Natural killer cell (primary cell): Measurements from ENCODE around the gene PAMR1. TPM values are rescaled to one million over a fixed set of nuclear protein-coding genes. Genes with fewer than 3 reads are reported as not detected.

Source experiments
- ATAC-seq, 3 donors: fragments of 150-1000 bp in 2 of 3; fragments of 200-7000 bp in 1 of 3; cut with Tn5 transposase; 1 replicate in 1 of 3; 2 replicates in 2 of 3; pipeline ENCODE4 v1.10.0; 2021; ENCODE audit warnings: mild to moderate bottlenecking in 2 of 3, moderate library complexity in 2 of 3
- DNase-seq, 2 donors: peaks; one replicate each; pipeline versions ENCODE4 v3.0.0 to v3.0.0-alpha.2; 2013 to 2021; ENCODE audit warnings: mixed read lengths in 1 of 2
- H3K27ac ChIP-seq: one replicate; pipeline ENCODE4 v1.5.1; 2013; ENCODE audit warnings: mild to moderate bottlenecking, low read length
- H3K27me3 ChIP-seq: one replicate; pipeline ENCODE4 v1.6.1; 2013; ENCODE audit warnings: low read length; ENCODE audit not compliant: control insufficient read depth, insufficient read depth
- H3K36me3 ChIP-seq: one replicate; pipeline ENCODE4 v1.6.1; 2013; ENCODE audit warnings: low read length; ENCODE audit not compliant: control insufficient read depth, insufficient read depth
- H3K4me1 ChIP-seq: one replicate; pipeline ENCODE4 v1.6.1; 2013; ENCODE audit warnings: low read length; ENCODE audit not compliant: control insufficient read depth, insufficient read depth
- H3K4me3 ChIP-seq: one replicate; pipeline ENCODE4 v1.5.1; 2013; ENCODE audit warnings: low read length
- H3K9me3 ChIP-seq: one replicate; pipeline ENCODE4 v1.6.1; 2013; ENCODE audit warnings: low read length; ENCODE audit not compliant: control insufficient read depth, insufficient read depth
- H3K27ac Mint-ChIP-seq, 2 donors: one replicate each; pipeline ENCODE4 v1.8.0; 2022; ENCODE audit warnings: mild to moderate bottlenecking in 2 of 2, mixed read lengths in 2 of 2, moderate library complexity in 1 of 2
- H3K27me3 Mint-ChIP-seq, 2 donors: one replicate each; pipeline ENCODE4 v1.8.0; 2022; ENCODE audit warnings: low read depth in 2 of 2, mixed read lengths in 2 of 2
- H3K36me3 Mint-ChIP-seq: one replicate; pipeline ENCODE4 v1.8.0; 2022; ENCODE audit warnings: mixed read lengths
- H3K4me1 Mint-ChIP-seq, 2 donors: one replicate each; pipeline ENCODE4 v1.8.0; 2022; ENCODE audit warnings: mixed read lengths in 2 of 2
- H3K4me3 Mint-ChIP-seq: one replicate; pipeline ENCODE4 v1.8.0; 2022; ENCODE audit warnings: mild to moderate bottlenecking, moderate library complexity, mixed read lengths
- H3K9me3 Mint-ChIP-seq, 2 donors: one replicate each; pipeline ENCODE4 v1.8.0; 2022; ENCODE audit warnings: mixed read lengths in 2 of 2
- WGBS: methylation state at CpG from one replicate; pipeline ENCODE4 v1.1.7; 2013; ENCODE audit warnings: missing lambda C conversion rate; ENCODE audit not compliant: insufficient coverage; 5-methylcytosine and 5-hydroxymethylcytosine counted together
- intact Hi-C: fragments of 100-400 bp; cut with micrococcal nuclease; formaldehyde crosslinking; loops from one replicate; pipeline ENCODE4 v1.14.2; 2022
- total RNA-seq, 4 donors: library from RNA; stranded (reverse); fragments of 120-200 nt in 1 of 4; gene quantifications; one replicate each; pipeline versions ENCODE4 v1.2.3 to v1.2.4, GENCODE V29; 2013 to 2022
- TF ChIP-seq, protein P1 (sequence below): fragments of 200-600 bp; IDR thresholded peaks from one replicate; pipeline ENCODE4 v1.8.0; 2022; ENCODE audit warnings: antibody characterized with exemption

Gene PAMR1
- total RNA-seq, 3 donors from 2014 or later (not counting 1 experiment from before 2014, with no cell fraction given), result not detected

DNA sequence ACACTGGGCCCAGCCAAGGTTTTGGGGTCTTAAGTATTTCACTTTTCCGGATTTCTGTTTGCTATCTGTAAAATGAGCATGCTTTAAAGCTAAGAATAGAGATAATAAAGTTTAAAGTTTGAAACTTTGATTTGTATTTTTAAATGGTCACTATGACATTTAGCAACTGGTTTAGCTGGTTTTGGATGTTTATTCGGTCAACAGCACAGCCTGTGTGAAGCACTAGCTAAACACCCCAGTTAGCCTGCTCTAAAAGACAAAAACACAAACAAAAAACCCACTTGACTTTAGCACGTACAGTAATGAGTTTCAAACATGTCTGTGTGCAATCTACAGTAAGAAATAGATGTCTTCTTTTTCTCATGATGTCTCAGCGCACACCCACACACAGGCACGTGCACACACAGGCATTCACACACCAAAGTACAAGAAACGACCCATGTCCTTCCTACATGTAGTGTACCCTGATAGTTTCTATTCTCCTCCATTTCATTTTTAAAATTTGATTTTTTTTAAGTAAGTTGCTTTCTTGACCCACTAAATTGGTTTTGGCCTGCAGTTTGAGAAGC, 135.4 kb downstream of the PAMR1 start:
- no peaks in the 10 kb centered on the region for H3K36me3 ChIP-seq
- Mint-ChIP-seq H3K4me3 (no peak overlapping the region), H3K27ac (no peak overlapping the region), H3K9me3 (no peaks in the 10 kb centered on the region), H3K36me3 (no peaks in the 10 kb centered on the region), H3K4me1 (peaks cover 5% of the 10 kb centered on the region in 2 donors), H3K27me3 (peaks cover 14 to 16% of the 10 kb centered on the region in 2 donors)
- intact Hi-C loops, result loop anchor here (5.0 kb wide), 1 partner anchor 153 kb away; no protein-coding TSS in a partner anchor
- 84% methylated on average over 6 of the region's 6 CpGs for WGBS
- H3K9me3 ChIP-seq, result no peaks in the 10 kb centered on the region
- TF ChIP-seq, protein P1, sequence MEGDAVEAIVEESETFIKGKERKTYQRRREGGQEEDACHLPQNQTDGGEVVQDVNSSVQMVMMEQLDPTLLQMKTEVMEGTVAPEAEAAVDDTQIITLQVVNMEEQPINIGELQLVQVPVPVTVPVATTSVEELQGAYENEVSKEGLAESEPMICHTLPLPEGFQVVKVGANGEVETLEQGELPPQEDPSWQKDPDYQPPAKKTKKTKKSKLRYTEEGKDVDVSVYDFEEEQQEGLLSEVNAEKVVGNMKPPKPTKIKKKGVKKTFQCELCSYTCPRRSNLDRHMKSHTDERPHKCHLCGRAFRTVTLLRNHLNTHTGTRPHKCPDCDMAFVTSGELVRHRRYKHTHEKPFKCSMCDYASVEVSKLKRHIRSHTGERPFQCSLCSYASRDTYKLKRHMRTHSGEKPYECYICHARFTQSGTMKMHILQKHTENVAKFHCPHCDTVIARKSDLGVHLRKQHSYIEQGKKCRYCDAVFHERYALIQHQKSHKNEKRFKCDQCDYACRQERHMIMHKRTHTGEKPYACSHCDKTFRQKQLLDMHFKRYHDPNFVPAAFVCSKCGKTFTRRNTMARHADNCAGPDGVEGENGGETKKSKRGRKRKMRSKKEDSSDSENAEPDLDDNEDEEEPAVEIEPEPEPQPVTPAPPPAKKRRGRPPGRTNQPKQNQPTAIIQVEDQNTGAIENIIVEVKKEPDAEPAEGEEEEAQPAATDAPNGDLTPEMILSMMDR, result no peak
- no peaks in the 10 kb centered on the region for H3K27me3 ChIP-seq
- ATAC-seq (no peak), DNase-seq (no peak)
- H3K27ac ChIP-seq, result no peak overlapping the region
- H3K4me3 ChIP-seq, result no peak overlapping the region
- no peaks in the 10 kb centered on the region for H3K4me1 ChIP-seq

DNA sequence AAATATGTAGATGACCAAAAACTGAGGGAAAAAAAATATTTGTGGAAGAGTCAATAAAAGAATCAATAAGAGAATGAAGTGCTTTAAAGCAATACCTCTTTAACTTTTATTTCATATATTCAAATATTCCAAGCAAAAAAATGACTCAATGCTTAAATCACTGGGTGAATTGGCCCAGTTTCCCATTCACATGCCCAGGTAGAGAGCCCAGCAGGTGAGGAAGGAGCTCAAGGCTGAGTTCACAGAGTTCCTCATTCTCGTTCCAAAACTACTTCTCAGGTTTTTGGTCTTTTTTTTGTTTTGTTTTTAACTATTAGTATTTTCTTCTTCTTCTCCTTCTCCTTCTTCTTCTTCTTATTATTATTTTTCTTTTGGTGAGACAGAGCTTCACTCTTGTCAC, 136.3 kb downstream of the PAMR1 start:
- Mint-ChIP-seq H3K27me3 (peaks cover 12 to 13% of the 10 kb centered on the region in 2 donors), H3K4me1 (peaks cover 5% of the 10 kb centered on the region in 2 donors), H3K9me3 (no peaks in the 10 kb centered on the region), H3K4me3 (no peak overlapping the region), H3K36me3 (no peaks in the 10 kb centered on the region), H3K27ac (no peak overlapping the region)
- H3K4me1 ChIP-seq, result no peaks in the 10 kb centered on the region
- no peak overlapping the region for H3K27ac ChIP-seq
- no CpG with 5 or more reads among the region's 1 CpG for WGBS
- no peaks in the 10 kb centered on the region for H3K27me3 ChIP-seq
- DNase-seq, result no peak
- no peak overlapping the region for H3K4me3 ChIP-seq
- TF ChIP-seq, protein P1, result no peak
- H3K9me3 ChIP-seq, result no peaks in the 10 kb centered on the region
- intact Hi-C loops, result no loop called here
- ATAC-seq, result no peak
- no peaks in the 10 kb centered on the region for H3K36me3 ChIP-seq

GRCh38 chr11:35388061-35388460, 137.4 kb downstream of the PAMR1 start:
- TF ChIP-seq, protein P1, result no peak
- intact Hi-C loops, result no loop called here
- Histone ChIP-seq H3K36me3 (no peaks in the 10 kb centered on the region), H3K27ac (no peak overlapping the region), H3K4me3 (no peak overlapping the region), H3K4me1 (no peaks in the 10 kb centered on the region), H3K9me3 (no peaks in the 10 kb centered on the region), H3K27me3 (no peaks in the 10 kb centered on the region)
- peaks cover 5% of the 10 kb centered on the region in 2 donors for H3K4me1 Mint-ChIP-seq
- no peaks in the 10 kb centered on the region for H3K9me3 Mint-ChIP-seq
- ATAC-seq, result no peak
- H3K27ac Mint-ChIP-seq, result no peak overlapping the region
- DNase-seq, result no peak
- H3K4me3 Mint-ChIP-seq, result no peak overlapping the region
- peaks cover 5 to 7% of the 10 kb centered on the region in 2 donors for H3K27me3 Mint-ChIP-seq
- WGBS, result 83% methylated on average over 1 of the region's 5 CpGs
- no peaks in the 10 kb centered on the region for H3K36me3 Mint-ChIP-seq
